GM19240 (cell line): Measurements from ENCODE around the gene METTL9.
"Not testable (repeated sequence)": the region's sequence is repeated elsewhere in the genome, so short reads cannot be mapped to it uniquely, and the experiment has no call there.

ENCODE experiments used
- DNase-seq: peaks from one replicate; pipeline ENCODE4 v3.0.0; 2011; ENCODE audit warnings: low spot score; ENCODE audit not compliant: insufficient read length

METTL9 gene

GRCh38 chr16:21573506-21573905 is 25.9 kb upstream of the METTL9 start:
- DNase-seq = not testable (repeated sequence)

GRCh38 chr16:21574372-21574771 is 25.0 kb upstream of the METTL9 start:
- no peak for DNase-seq

GRCh38 chr16:21576323-21576722 is 23.1 kb upstream of the METTL9 start:
- not testable (repeated sequence) for DNase-seq

- DNase-seq = not testable (repeated sequence)
Observed at GRCh38 chr16:21577487-21577886, 21.9 kb upstream of the METTL9 start.

- DNase-seq = not testable (repeated sequence)
Observed at GRCh38 chr16:21578311-21578710, 21.1 kb upstream of the METTL9 start.

GRCh38 chr16:21580131-21580530 is 19.2 kb upstream of the METTL9 start:
- not testable (repeated sequence) for DNase-seq

GRCh38 chr16:21580807-21581206 is 18.6 kb upstream of the METTL9 start:
- DNase-seq = no peak

GRCh38 chr16:21584817-21585216 is 14.6 kb upstream of the METTL9 start:
- DNase-seq = no peak

- DNase-seq = not testable (repeated sequence)
Observed at GRCh38 chr16:21588593-21588992, 10.8 kb upstream of the METTL9 start.

- no peak for DNase-seq
Observed at GRCh38 chr16:21589551-21589950, 9.8 kb upstream of the METTL9 start.

- DNase-seq = no peak
Observed at GRCh38 chr16:21590287-21590686, 9.1 kb upstream of the METTL9 start.

GRCh38 chr16:21590796-21591195 is 8.6 kb upstream of the METTL9 start:
- DNase-seq = no peak

GRCh38 chr16:21592191-21592590 is 7.2 kb upstream of the METTL9 start:
- no peak for DNase-seq

- no peak for DNase-seq
Observed at GRCh38 chr16:21593530-21594289, 5.7 kb upstream of the METTL9 start.

GRCh38 chr16:21597561-21598030 is 1.8 kb upstream of the METTL9 start:
- DNase-seq = no peak

GRCh38 chr16:21598206-21598605 is 1.2 kb upstream of the METTL9 start:
- no peak for DNase-seq

GRCh38 chr16:21598701-21599121 is 666 bp upstream of the METTL9 start:
- DNase-seq = no peak

GRCh38 chr16:21600031-21600773 is 825 bp downstream of the METTL9 start:
- DNase-seq = peak; percentile 4

- no peak for DNase-seq
Observed at GRCh38 chr16:21602785-21603184, 3.4 kb downstream of the METTL9 start.

- no peak for DNase-seq
Observed at GRCh38 chr16:21603928-21604327, 4.6 kb downstream of the METTL9 start.

- not testable (repeated sequence) for DNase-seq
Observed at GRCh38 chr16:21605848-21606247, 6.5 kb downstream of the METTL9 start.

- DNase-seq = no peak
Observed at GRCh38 chr16:21608639-21609328, 9.4 kb downstream of the METTL9 start.
